Motor neuron (in vitro differentiated cells): ENCODE results near the gene SYT1. TPM values are rescaled to one million over a fixed set of nuclear protein-coding genes. Genes with fewer than 3 reads are reported as not detected.
A peak's percentile ranks its signal among the peaks of the same experiment; 100 is the strongest.

Experiments
- ATAC-seq, 8 experiments: fragments of 200-7000 bp; cut with Tn5 transposase; replicated peaks in 6 of 8; 2 replicates each; pipeline ENCODE4 v1.8.0; 2021; ENCODE audit warnings: mild to moderate bottlenecking in 8 of 8, moderate library complexity in 8 of 8
- H3K27ac ChIP-seq, 2 donors: fragments of 250-450 bp; sonication (Bioruptor Pico); 2 replicates each; pipeline ENCODE4 v1.9.0; 2021; ENCODE audit warnings: antibody characterized with exemption in 2 of 2, mild to moderate bottlenecking in 2 of 2, moderate library complexity in 1 of 2
- H3K4me1 ChIP-seq, 2 donors: fragments of 250-450 bp; sonication (Bioruptor Pico); replicated peaks in 1 of 2; 2 replicates each; pipeline ENCODE4 v1.6.1; 2021; ENCODE audit warnings: antibody characterized with exemption in 2 of 2, mild to moderate bottlenecking in 2 of 2, moderate library complexity in 1 of 2
- H3K4me3 ChIP-seq, 5 donors: fragments of 250-450 bp; sonication (Bioruptor Pico); 2 replicates each; pipeline ENCODE4 v1.9.0; 2021; ENCODE audit warnings: antibody characterized with exemption in 5 of 5, mild to moderate bottlenecking in 5 of 5, moderate library complexity in 4 of 5
- WGBS, 10 experiments: fragments of 450-650 bp; shearing (Covaris generic); methylation state at CpG; one replicate each; pipeline ENCODE4 v1.0.0; 2022; 5-methylcytosine and 5-hydroxymethylcytosine counted together
- in situ Hi-C, 9 experiments: fragments of 400-800 bp; cut with MboI; loops; one replicate each; pipeline ENCODE4 v1.15.0; 2021; ENCODE audit warnings: low sequenced_read_pairs in 9 of 9, low pct_unique_long_range_greater_than_20kb in 2 of 9; ENCODE audit not compliant: unreplicated experiment in 9 of 9
- total RNA-seq, 8 experiments: library from RNA; unstranded; fragments of 300-600 nt; gene quantifications; 2 replicates each; pipeline versions ENCODE4 v1.2.3 to v1.2.4, GENCODE V29; 2022

The SYT1 gene
- total RNA-seq, 8 experiments from 2014 or later = 0.18 to 86.3 (median 71.7) TPM; not detected in 1

GRCh38 chr12:78917513-78917912 lies 52.9 kb downstream of the SYT1 start:
- 61 to 100% (median 92%) methylated on average over 2 to 3 of the region's 5 CpGs; no CpG with 5 or more reads in 2 of the 10 experiments for WGBS, 10 experiments
- Histone ChIP-seq H3K4me3 (no peak overlapping the region), H3K27ac (no peak overlapping the region), H3K4me1 (peaks cover 3 to 8% of the 10 kb centered on the region in 2 donors)
- in situ Hi-C loops = no loop called here
- ATAC-seq = no peak

GRCh38 chr12:78918268-78918667 lies 53.7 kb downstream of the SYT1 start:
- WGBS, 10 experiments = 17 to 100% (median 85%) methylated on average over 1 to 2 of the region's 2 CpGs; no CpG with 5 or more reads in 6 of the 10 experiments

GRCh38 chr12:78928200-78929074 lies 63.9 kb downstream of the SYT1 start:
- in situ Hi-C loops = no loop called here
- WGBS, 10 experiments = 13 to 95% (median 67%) methylated on average over 1 to 5 of the region's 5 CpGs
- peak in 5 of 8 experiments; percentile 100 for ATAC-seq

More at GRCh38 chr12:78918268-78918667, 53.7 kb downstream of the SYT1 start:
- Histone ChIP-seq H3K27ac (no peak overlapping the region), H3K4me1 (peaks cover 3 to 8% of the 10 kb centered on the region in 2 donors), H3K4me3 (no peak overlapping the region)
- peak in 5 of 8 experiments; percentile 43 to 59 (median 47) for ATAC-seq
- in situ Hi-C loops = no loop called here

GRCh38 chr12:78929075-78929418 lies 64.5 kb downstream of the SYT1 start:
- H3K27ac ChIP-seq = peak overlapping the region in 1 of 2 donors; percentile 80
- H3K4me3 ChIP-seq = no peak overlapping the region
- in situ Hi-C loops = no loop called here
- H3K4me1 ChIP-seq = peaks cover 0 to 10% of the 10 kb centered on the region in 2 donors
- WGBS, 10 experiments = 33 to 100% (median 88%) methylated on average over 2 to 7 of the region's 7 CpGs
- ATAC-seq = no peak

More at GRCh38 chr12:78928200-78929074, 63.9 kb downstream of the SYT1 start:
- Histone ChIP-seq H3K27ac (peak overlapping the region; percentile 12 to 80), H3K4me1 (peaks cover 0 to 10% of the 10 kb centered on the region in 2 donors), H3K4me3 (no peak overlapping the region)

GRCh38 chr12:78931466-78931990 lies 67.0 kb downstream of the SYT1 start:
- Histone ChIP-seq H3K4me3 (no peak overlapping the region), H3K4me1 (peaks cover 0 to 10% of the 10 kb centered on the region in 2 donors), H3K27ac (no peak overlapping the region)
- peak in 4 of 8 experiments; percentile 16 to 39 (median 27) for ATAC-seq
- in situ Hi-C loops = no loop called here
- WGBS, 10 experiments = 0 to 100% (median 86%) methylated on average over 1 of the region's 1 CpG; no CpG with 5 or more reads in 3 of the 10 experiments

- in situ Hi-C loops = no loop called here
- ATAC-seq = no peak
- no peak overlapping the region for H3K27ac ChIP-seq
- H3K4me1 ChIP-seq = peaks cover 0 to 10% of the 10 kb centered on the region in 2 donors
- no peak overlapping the region for H3K4me3 ChIP-seq
- WGBS, 10 experiments = 15 to 100% (median 86%) methylated on average over 1 to 2 of the region's 2 CpGs
Observed at GRCh38 chr12:78933014-78933413, 68.4 kb downstream of the SYT1 start.

GRCh38 chr12:78938341-78939084 lies 73.9 kb downstream of the SYT1 start:
- H3K27ac ChIP-seq = no peak overlapping the region
- 21 to 100% (median 81%) methylated on average over 1 to 4 of the region's 4 CpGs; no CpG with 5 or more reads in 1 of the 10 experiments for whole genome bisulfite sequencing, 10 experiments
- ATAC-seq = peak in 4 of 8 experiments; percentile 24 to 61 (median 36)
- H3K4me3 ChIP-seq = no peak overlapping the region
- in situ Hi-C loops = no loop called here
- no peaks in the 10 kb centered on the region for H3K4me1 ChIP-seq

- Histone ChIP-seq H3K4me1 (peaks cover 6 to 8% of the 10 kb centered on the region in 2 donors), H3K4me3 (no peak overlapping the region), H3K27ac (no peak overlapping the region)
- no peak for ATAC-seq
- in situ Hi-C loops = no loop called here
Observed at GRCh38 chr12:78949532-78949931, 85.0 kb downstream of the SYT1 start.

GRCh38 chr12:78951803-78952551 lies 87.4 kb downstream of the SYT1 start:
- peak in 5 of 8 experiments; percentile 97 to 99 (median 98) for ATAC-seq
- H3K27ac ChIP-seq = no peak overlapping the region
- WGBS, 10 experiments = 15 to 100% (median 84%) methylated on average over 1 to 11 of the region's 11 CpGs
- no peak overlapping the region for H3K4me3 ChIP-seq
- peaks cover 6 to 8% of the 10 kb centered on the region in 2 donors for H3K4me1 ChIP-seq
- in situ Hi-C loops = no loop called here

- in situ Hi-C loops = no loop called here
- Histone ChIP-seq H3K4me1 (peaks cover 6 to 8% of the 10 kb centered on the region in 2 donors), H3K4me3 (no peak overlapping the region), H3K27ac (no peak overlapping the region)
- 13 to 92% (median 83%) methylated on average over 1 of the region's 1 CpG; no CpG with 5 or more reads in 4 of the 10 experiments for WGBS, 10 experiments
- ATAC-seq = peak in 4 of 8 experiments; percentile 54 to 66 (median 62)
Observed at GRCh38 chr12:78952552-78952929, 88.0 kb downstream of the SYT1 start.

GRCh38 chr12:78958941-78959340 lies 94.4 kb downstream of the SYT1 start:
- Histone ChIP-seq H3K4me3 (no peak overlapping the region), H3K4me1 (no peaks in the 10 kb centered on the region), H3K27ac (no peak overlapping the region)
- 0 to 100% (median 87%) methylated on average over 1 to 3 of the region's 3 CpGs for WGBS, 10 experiments
- no peak for ATAC-seq
- in situ Hi-C loops = no loop called here

- no peak for ATAC-seq
- in situ Hi-C loops = no loop called here
- WGBS, 10 experiments = 0 to 100% (median 89%) methylated on average over 1 to 3 of the region's 3 CpGs
Observed at GRCh38 chr12:78959556-78959955, 95.0 kb downstream of the SYT1 start.

More at GRCh38 chr12:78959556-78959955, 95.0 kb downstream of the SYT1 start:
- H3K27ac ChIP-seq = no peak overlapping the region
- H3K4me1 ChIP-seq = no peaks in the 10 kb centered on the region
- no peak overlapping the region for H3K4me3 ChIP-seq
